Left ventricle myocardium inferior (tissue), 1 donor: ENCODE measurements around the gene DIPK2A. TPM values are rescaled to one million over a fixed set of nuclear protein-coding genes. Genes with fewer than 3 reads are reported as not detected.
A peak's percentile ranks its signal among the peaks of the same experiment; 100 is the strongest.

ENCODE experiments used
- DNase-seq: peaks from one replicate; pipeline ENCODE4 v3.0.0-alpha.2; 2020
- H3K27ac ChIP-seq: fragments of 200-600 bp; replicated peaks from 2 replicates; pipeline ENCODE4 v1.8.0; 2021
- H3K27me3 ChIP-seq: fragments of 200-600 bp; 2 replicates; pipeline ENCODE4 v1.8.0; 2021; ENCODE audit warnings: low read depth
- H3K36me3 ChIP-seq: fragments of 200-600 bp; 2 replicates; pipeline ENCODE4 v1.8.0; 2021
- H3K4me1 ChIP-seq: fragments of 200-600 bp; 2 replicates; pipeline ENCODE4 v1.8.0; 2021
- H3K4me3 ChIP-seq: fragments of 200-600 bp; 2 replicates; pipeline ENCODE4 v1.8.0; 2021; ENCODE audit warnings: mild to moderate bottlenecking, moderate library complexity
- H3K9me3 ChIP-seq: fragments of 200-600 bp; replicated peaks from 2 replicates; pipeline ENCODE4 v1.8.0; 2021
- intact Hi-C: fragments of 100-400 bp; cut with micrococcal nuclease; formaldehyde crosslinking; loops from one replicate; pipeline ENCODE4 v1.11.0; 2022
- total RNA-seq: library from RNA; stranded (reverse); fragmentation: NEBNext Ultra II Directional; extraction: Animal tissue kit (Norgen Biotek cat#: 25700); gene quantifications from one replicate; pipeline ENCODE4 v1.2.1, GENCODE V29; 2021
- TF ChIP-seq, protein P1 (sequence below): fragments of 200-600 bp; IDR thresholded peaks from 2 replicates; pipeline ENCODE4 v1.8.0; 2021; ENCODE audit warnings: antibody characterized with exemption, mild to moderate bottlenecking, borderline replicate concordance
- donor health status: DM: no; HTN: yes; CAD: no; lungs with severe emphysema.

The DIPK2A gene
- total RNA-seq, 1 donor from 2014 or later: 8.4 TPM

DNA sequence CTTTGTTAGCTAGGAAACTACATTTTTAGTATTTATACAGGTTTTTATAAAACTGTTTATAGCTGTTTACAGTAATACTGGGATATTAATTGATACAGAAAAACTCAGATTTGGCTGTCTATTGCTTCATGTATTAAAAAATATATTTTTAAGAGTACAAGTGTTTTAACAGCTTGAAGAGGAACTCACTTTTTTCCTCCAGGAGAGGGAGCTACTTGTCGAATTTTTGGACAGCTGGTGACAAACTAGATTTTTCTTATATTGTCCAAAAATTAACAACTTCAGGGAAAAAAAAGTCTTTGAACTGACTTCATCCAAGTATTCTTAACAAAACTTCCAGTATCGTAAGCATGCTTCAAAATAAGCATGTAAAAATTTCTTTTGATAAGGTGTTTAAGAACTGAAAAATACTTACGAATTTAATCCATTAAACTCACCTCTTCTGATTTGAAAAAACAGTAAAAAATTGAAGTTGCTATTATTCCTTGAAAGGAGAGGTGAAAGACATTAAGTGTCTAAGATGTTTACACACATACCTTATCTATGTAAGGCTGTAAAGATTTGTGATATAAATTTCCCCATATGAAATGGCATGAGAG, 4.0 kb downstream of the DIPK2A start:
- no peak overlapping the region for H3K27ac ChIP-seq
- no peaks in the 10 kb centered on the region for H3K27me3 ChIP-seq
- peaks cover 62% of the 10 kb centered on the region for H3K4me1 ChIP-seq
- intact Hi-C loops: no loop called here
- no peaks in the 10 kb centered on the region for H3K9me3 ChIP-seq
- H3K4me3 ChIP-seq: peak overlapping the region; percentile 96
- no peaks in the 10 kb centered on the region for H3K36me3 ChIP-seq
- DNase-seq: no peak
- TF ChIP-seq, protein P1, sequence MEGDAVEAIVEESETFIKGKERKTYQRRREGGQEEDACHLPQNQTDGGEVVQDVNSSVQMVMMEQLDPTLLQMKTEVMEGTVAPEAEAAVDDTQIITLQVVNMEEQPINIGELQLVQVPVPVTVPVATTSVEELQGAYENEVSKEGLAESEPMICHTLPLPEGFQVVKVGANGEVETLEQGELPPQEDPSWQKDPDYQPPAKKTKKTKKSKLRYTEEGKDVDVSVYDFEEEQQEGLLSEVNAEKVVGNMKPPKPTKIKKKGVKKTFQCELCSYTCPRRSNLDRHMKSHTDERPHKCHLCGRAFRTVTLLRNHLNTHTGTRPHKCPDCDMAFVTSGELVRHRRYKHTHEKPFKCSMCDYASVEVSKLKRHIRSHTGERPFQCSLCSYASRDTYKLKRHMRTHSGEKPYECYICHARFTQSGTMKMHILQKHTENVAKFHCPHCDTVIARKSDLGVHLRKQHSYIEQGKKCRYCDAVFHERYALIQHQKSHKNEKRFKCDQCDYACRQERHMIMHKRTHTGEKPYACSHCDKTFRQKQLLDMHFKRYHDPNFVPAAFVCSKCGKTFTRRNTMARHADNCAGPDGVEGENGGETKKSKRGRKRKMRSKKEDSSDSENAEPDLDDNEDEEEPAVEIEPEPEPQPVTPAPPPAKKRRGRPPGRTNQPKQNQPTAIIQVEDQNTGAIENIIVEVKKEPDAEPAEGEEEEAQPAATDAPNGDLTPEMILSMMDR: peak; percentile 59

DNA sequence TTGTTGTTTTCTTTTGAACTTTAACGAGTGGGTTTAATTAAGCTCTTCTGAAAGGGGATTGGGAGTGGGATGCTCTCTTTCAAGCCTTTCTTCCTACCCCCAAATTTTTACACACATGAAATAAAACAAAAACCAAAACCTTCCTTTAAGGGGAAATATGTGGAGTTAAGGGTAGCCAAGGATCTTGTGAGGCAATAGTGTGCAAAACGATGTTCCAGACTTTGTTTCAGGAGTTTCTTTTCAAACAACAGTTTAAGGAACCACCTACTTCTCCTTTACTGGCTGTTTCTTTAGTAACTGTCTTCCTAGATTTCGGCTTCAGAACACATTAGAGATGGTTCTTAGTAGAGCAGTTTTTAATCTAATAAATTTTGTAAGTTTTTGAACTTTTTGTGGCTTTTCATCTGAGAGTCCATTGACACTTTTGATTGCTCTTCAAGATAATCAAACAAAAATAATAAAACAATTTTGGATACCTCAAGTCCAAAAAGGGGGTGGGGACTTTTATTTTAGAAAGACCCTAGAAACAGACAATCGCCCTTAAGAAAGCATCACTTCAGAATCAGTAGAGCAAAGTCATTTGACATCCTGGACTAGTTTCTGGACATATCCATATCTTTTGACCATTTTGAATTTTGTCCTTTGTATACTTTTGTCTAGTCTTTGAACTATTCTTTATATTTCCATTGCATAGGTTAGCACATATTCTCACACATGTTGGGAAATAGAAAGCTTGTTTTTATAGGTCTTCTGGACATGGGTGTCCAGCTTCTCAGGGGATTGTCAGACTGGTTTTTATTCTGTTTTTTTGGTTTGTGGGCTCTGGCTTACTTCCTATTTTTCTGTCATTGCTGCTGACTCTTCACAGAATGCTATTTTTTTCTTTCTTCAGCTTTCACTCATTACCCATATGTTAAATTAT, 6.0 kb downstream of the DIPK2A start:
- Histone ChIP-seq H3K9me3 (no peaks in the 10 kb centered on the region), H3K27me3 (no peaks in the 10 kb centered on the region), H3K4me3 (peak overlapping the region; percentile 20), H3K27ac (peak overlapping the region; percentile 47), H3K36me3 (no peaks in the 10 kb centered on the region), H3K4me1 (peaks cover 50% of the 10 kb centered on the region)
- no peak for DNase-seq
- TF ChIP-seq, protein P1: no peak
- intact Hi-C loops: no loop called here

DNA sequence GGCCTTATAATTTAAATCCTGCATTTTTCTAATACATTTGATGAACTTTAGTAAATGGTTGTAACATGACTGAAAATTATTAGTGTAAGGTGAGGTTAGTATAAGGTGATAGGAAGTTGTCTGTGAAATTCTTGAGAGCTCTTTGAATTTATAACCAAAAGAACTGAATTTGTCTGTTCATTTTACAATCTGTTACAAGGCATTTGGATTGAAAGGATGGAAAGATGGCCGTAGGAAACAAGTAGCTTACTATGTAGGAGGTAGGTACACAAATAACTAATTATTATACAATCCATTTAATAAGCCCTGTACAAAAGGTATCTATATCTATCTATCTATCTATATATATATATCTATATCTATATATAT, 6.6 kb downstream of the DIPK2A start:
- intact Hi-C loops: no loop called here
- no peak overlapping the region for H3K4me3 ChIP-seq
- H3K27ac ChIP-seq: peak overlapping the region; percentile 47
- H3K9me3 ChIP-seq: no peaks in the 10 kb centered on the region
- TF ChIP-seq, protein P1: no peak
- DNase-seq: no peak
- no peaks in the 10 kb centered on the region for H3K27me3 ChIP-seq
- no peaks in the 10 kb centered on the region for H3K36me3 ChIP-seq
- peaks cover 44% of the 10 kb centered on the region for H3K4me1 ChIP-seq

DNA sequence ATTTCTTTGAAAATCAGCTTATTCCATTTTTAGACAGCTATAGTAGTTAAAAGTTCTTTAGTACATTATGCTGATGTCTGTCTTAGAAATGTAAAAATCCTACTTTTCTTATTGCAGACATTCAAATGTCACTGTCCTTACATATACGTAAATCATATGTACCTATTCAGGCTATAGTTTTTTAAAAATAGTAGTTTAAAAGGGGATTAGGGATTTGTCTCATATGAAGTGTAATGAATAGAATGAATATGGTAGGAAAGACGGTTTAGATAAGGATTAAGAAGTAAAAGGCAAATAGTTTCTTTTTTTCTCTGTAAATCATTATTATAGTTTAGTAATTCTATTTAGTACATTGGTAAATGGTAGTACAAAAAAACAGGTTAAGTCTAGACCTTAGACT, 7.4 kb downstream of the DIPK2A start:
- H3K27ac ChIP-seq: no peak overlapping the region
- H3K4me3 ChIP-seq: no peak overlapping the region
- H3K4me1 ChIP-seq: peaks cover 41% of the 10 kb centered on the region
- no peaks in the 10 kb centered on the region for H3K27me3 ChIP-seq
- no peaks in the 10 kb centered on the region for H3K9me3 ChIP-seq
- intact Hi-C loops: no loop called here
- H3K36me3 ChIP-seq: no peaks in the 10 kb centered on the region
- no peak for DNase-seq
- TF ChIP-seq, protein P1: no peak

DNA sequence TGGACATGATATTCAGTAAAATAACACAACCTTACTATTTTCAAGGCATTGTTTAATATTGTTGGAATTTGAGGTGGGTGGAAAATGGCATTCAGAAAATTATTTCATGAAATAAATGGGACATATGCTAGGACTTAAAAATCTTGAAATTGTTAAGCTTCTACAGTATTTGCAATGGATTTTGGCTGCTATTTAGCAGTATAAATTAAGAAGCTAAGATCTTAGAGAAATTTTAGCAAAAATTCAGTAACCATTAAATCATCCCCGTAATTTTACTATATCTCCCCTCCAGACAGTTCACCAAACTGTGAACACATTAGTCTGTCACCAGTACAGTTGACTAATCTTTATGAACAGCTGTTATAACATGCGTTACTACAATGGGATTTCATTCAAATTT, 8.2 kb downstream of the DIPK2A start:
- no peak overlapping the region for H3K27ac ChIP-seq
- no peaks in the 10 kb centered on the region for H3K36me3 ChIP-seq
- no peaks in the 10 kb centered on the region for H3K9me3 ChIP-seq
- H3K4me3 ChIP-seq: no peak overlapping the region
- no peak for DNase-seq
- intact Hi-C loops: no loop called here
- no peaks in the 10 kb centered on the region for H3K27me3 ChIP-seq
- TF ChIP-seq, protein P1: no peak
- peaks cover 41% of the 10 kb centered on the region for H3K4me1 ChIP-seq
